HL-60 (cell line): ENCODE data around the gene SMAD7.

Experiments
- GABPA ChIP-seq: IDR thresholded peaks from 2 replicates; pipeline ENCODE4 v1.6.1; 2012; ENCODE audit warnings: low read depth
- POLR2AphosphoS5 ChIP-seq: IDR thresholded peaks from 2 replicates; pipeline ENCODE4 v1.6.1; 2012; ENCODE audit warnings: low read depth
- TF ChIP-seq, protein P1 (sequence below): IDR thresholded peaks from one replicate; pipeline ENCODE4 v1.5.1; 2011; ENCODE audit warnings: low read length, control low read depth, inconsistent platforms; ENCODE audit not compliant: insufficient read depth
- TF ChIP-seq, protein P2 (sequence below): IDR thresholded peaks from 2 replicates; pipeline ENCODE4 v1.6.1; 2012; ENCODE audit warnings: low read depth; ENCODE audit not compliant: insufficient replicate concordance

DNA sequence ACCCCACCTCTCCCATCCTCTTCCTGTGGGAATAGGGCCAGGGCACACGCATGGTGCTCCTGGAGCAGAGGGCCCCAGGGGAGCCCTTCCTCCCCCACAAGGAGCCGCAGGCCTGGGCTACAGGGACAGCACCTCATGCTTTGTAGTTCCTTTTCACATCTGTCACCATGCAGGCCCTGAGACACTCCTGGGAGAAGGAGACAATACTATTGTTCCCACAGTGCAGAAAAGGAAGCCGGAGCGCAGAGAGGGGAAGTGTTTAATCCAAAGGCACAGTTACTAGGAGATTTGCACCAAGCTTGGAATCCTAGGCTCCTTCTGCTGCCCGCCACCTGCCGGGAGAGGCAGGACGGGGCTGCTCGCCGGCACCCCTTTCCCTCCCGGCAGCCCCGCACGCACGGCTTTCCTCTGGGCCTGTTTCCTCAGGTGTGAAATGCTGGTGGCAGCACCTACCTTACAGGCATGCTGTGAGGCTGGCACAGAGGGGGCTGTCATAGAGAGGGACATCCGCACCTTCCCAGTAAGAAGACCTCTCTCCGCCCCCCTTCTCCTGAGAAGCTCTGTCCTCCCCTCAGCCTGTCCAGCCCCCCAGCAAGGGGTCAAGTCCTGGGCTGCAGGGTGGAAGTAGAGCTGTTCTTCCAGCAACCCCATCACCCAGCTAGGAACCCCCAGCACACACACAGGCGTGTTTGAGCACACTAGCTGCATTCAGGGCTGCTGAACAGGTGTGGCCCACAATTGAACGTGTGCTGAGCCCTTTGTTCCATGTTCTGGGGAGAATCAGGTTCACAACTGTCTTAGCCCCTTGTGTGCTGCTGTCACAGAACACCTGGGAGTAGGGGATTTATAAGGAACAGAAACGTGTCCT is 62.6 kb downstream of the SMAD7 start:
- TF ChIP-seq POLR2AphosphoS5 (no peak), GABPA (no peak)
- TF ChIP-seq, protein P1, sequence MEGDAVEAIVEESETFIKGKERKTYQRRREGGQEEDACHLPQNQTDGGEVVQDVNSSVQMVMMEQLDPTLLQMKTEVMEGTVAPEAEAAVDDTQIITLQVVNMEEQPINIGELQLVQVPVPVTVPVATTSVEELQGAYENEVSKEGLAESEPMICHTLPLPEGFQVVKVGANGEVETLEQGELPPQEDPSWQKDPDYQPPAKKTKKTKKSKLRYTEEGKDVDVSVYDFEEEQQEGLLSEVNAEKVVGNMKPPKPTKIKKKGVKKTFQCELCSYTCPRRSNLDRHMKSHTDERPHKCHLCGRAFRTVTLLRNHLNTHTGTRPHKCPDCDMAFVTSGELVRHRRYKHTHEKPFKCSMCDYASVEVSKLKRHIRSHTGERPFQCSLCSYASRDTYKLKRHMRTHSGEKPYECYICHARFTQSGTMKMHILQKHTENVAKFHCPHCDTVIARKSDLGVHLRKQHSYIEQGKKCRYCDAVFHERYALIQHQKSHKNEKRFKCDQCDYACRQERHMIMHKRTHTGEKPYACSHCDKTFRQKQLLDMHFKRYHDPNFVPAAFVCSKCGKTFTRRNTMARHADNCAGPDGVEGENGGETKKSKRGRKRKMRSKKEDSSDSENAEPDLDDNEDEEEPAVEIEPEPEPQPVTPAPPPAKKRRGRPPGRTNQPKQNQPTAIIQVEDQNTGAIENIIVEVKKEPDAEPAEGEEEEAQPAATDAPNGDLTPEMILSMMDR: no peak
- TF ChIP-seq, protein P2, sequence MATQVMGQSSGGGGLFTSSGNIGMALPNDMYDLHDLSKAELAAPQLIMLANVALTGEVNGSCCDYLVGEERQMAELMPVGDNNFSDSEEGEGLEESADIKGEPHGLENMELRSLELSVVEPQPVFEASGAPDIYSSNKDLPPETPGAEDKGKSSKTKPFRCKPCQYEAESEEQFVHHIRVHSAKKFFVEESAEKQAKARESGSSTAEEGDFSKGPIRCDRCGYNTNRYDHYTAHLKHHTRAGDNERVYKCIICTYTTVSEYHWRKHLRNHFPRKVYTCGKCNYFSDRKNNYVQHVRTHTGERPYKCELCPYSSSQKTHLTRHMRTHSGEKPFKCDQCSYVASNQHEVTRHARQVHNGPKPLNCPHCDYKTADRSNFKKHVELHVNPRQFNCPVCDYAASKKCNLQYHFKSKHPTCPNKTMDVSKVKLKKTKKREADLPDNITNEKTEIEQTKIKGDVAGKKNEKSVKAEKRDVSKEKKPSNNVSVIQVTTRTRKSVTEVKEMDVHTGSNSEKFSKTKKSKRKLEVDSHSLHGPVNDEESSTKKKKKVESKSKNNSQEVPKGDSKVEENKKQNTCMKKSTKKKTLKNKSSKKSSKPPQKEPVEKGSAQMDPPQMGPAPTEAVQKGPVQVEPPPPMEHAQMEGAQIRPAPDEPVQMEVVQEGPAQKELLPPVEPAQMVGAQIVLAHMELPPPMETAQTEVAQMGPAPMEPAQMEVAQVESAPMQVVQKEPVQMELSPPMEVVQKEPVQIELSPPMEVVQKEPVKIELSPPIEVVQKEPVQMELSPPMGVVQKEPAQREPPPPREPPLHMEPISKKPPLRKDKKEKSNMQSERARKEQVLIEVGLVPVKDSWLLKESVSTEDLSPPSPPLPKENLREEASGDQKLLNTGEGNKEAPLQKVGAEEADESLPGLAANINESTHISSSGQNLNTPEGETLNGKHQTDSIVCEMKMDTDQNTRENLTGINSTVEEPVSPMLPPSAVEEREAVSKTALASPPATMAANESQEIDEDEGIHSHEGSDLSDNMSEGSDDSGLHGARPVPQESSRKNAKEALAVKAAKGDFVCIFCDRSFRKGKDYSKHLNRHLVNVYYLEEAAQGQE: no peak
